Limb (tissue), 2 donors: ENCODE data around the gene PIAS4.

Source experiments
- DNase-seq, 2 donors: peaks; one replicate each; pipeline ENCODE4 v3.0.0-alpha.2; 2016; ENCODE audit errors: extremely low spot score in 2 of 2

The PIAS4 gene

GRCh38 chr19:4059891-4060620 lies 52.5 kb downstream of the PIAS4 start:
- DNase-seq, result no peak

- DNase-seq, result no peak
Observed at GRCh38 chr19:4060621-4061177, 53.2 kb downstream of the PIAS4 start.

- peak in 1 of 2 donors; percentile 48 for DNase-seq
Observed at GRCh38 chr19:4061178-4061682, 53.7 kb downstream of the PIAS4 start.

GRCh38 chr19:4061683-4062418 lies 54.3 kb downstream of the PIAS4 start:
- DNase-seq, result no peak

GRCh38 chr19:4062419-4063368 lies 55.2 kb downstream of the PIAS4 start:
- no peak for DNase-seq

GRCh38 chr19:4063369-4064148 lies 56.0 kb downstream of the PIAS4 start:
- no peak for DNase-seq

- peak in 1 of 2 donors; percentile 62 for DNase-seq
Observed at GRCh38 chr19:4064149-4064495, 56.6 kb downstream of the PIAS4 start.

GRCh38 chr19:4064496-4065260 lies 57.1 kb downstream of the PIAS4 start:
- DNase-seq, result peak; percentile 21 to 79

- DNase-seq, result peak; percentile 96 to 99
Observed at GRCh38 chr19:4065430-4066175, 58.1 kb downstream of the PIAS4 start.

GRCh38 chr19:4066176-4066606 lies 58.7 kb downstream of the PIAS4 start:
- DNase-seq, result no peak

- DNase-seq, result peak; percentile 44 to 84
Observed at GRCh38 chr19:4066682-4067395, 59.3 kb downstream of the PIAS4 start, which contains the start of gene ZBTB7A. ZBTB7A (minus strand) TSS chr19:4066899; CDS start chr19:4055232, 11,667 bp downstream.

GRCh38 chr19:4067396-4068046 lies 60.0 kb downstream of the PIAS4 start:
- peak in 1 of 2 donors; percentile 66 for DNase-seq

GRCh38 chr19:4068047-4068966 lies 60.8 kb downstream of the PIAS4 start:
- peak in 1 of 2 donors; percentile 34 for DNase-seq

GRCh38 chr19:4069331-4069959 lies 61.9 kb downstream of the PIAS4 start:
- DNase-seq, result no peak

- no peak for DNase-seq
Observed at GRCh38 chr19:4071610-4072009, 64.1 kb downstream of the PIAS4 start.

GRCh38 chr19:4075373-4075772 lies 67.8 kb downstream of the PIAS4 start:
- no peak for DNase-seq
